OCI-LY3 (cell line): Measurements from ENCODE around the gene STRIP2.

ENCODE experiments used
- H2AFZ ChIP-seq: fragments of 200-600, 300-600 bp; shearing (Covaris generic); 2 replicates; pipeline ENCODE4 v1.6.0; 2014; ENCODE audit warnings: antibody characterized with exemption, low read depth, low read length
- H3K27ac ChIP-seq: fragments of 200-600, 300-600 bp; sonication (generic); 2 replicates; pipeline ENCODE4 v1.5.1; 2014; ENCODE audit warnings: mild to moderate bottlenecking, low read length, moderate library complexity, mixed read lengths
- H3K27me3 ChIP-seq: fragments of 200-600, 300-600 bp; sonication (generic); 2 replicates; pipeline ENCODE4 v1.6.1; 2014; ENCODE audit warnings: low read depth, low read length, mixed read lengths
- H3K36me3 ChIP-seq: fragments of 200-600, 300-600 bp; sonication (generic); replicated peaks from 2 replicates; pipeline ENCODE3; 2014; ENCODE audit warnings: low read depth, low read length, mixed read lengths
- H3K4me1 ChIP-seq: fragments of 300-600, 200-600 bp; sonication (generic); 2 replicates; pipeline ENCODE4 v1.6.1; 2014; ENCODE audit warnings: low read length, mixed read lengths
- H3K4me2 ChIP-seq: fragments of 200-600, 300-600 bp; sonication (generic); 2 replicates; pipeline ENCODE4 v1.6.1; 2014; ENCODE audit warnings: low read length, mixed read lengths
- H3K4me3 ChIP-seq: fragments of 300-600, 200-600 bp; sonication (generic); 2 replicates; pipeline ENCODE4 v1.5.1; 2014; ENCODE audit warnings: antibody characterized with exemption, mild to moderate bottlenecking, low read length, moderate library complexity
- H3K79me2 ChIP-seq: fragments of 300-600, 200-600 bp; shearing (Covaris generic); 2 replicates; pipeline ENCODE4 v1.6.1; 2014; ENCODE audit warnings: mild to moderate bottlenecking, low read length, mixed read lengths
- H3K9ac ChIP-seq: fragments of 300-600, 200-600 bp; shearing (Covaris generic); 2 replicates; pipeline ENCODE4 v1.6.0; 2014; ENCODE audit warnings: mild to moderate bottlenecking, low read length, moderate library complexity
- H3K9me3 ChIP-seq: fragments of 200-600, 300-600 bp; shearing (Covaris generic); 2 replicates; pipeline ENCODE4 v1.6.1; 2014; ENCODE audit warnings: low read length, mixed read lengths; ENCODE audit not compliant: insufficient read depth
- H4K20me1 ChIP-seq: fragments of 200-600, 300-600 bp; sonication (generic); 2 replicates; pipeline ENCODE4 v1.6.1; 2016; ENCODE audit warnings: low read length, mixed read lengths; ENCODE audit not compliant: insufficient read depth
- EZH2phosphoT487 ChIP-seq: fragments of 200-600 bp; shearing (Covaris generic); IDR thresholded peaks from 2 replicates; pipeline ENCODE4 v1.6.1; 2018; ENCODE audit warnings: antibody characterized with exemption, mixed run types, low read depth
- TF ChIP-seq, protein P1 (sequence below): fragments of 200-600, 300-600 bp; sonication (generic); IDR thresholded peaks from 2 replicates; pipeline ENCODE4 v1.5.1; 2014; ENCODE audit warnings: antibody characterized with exemption, low read length, low read depth

Gene STRIP2

DNA sequence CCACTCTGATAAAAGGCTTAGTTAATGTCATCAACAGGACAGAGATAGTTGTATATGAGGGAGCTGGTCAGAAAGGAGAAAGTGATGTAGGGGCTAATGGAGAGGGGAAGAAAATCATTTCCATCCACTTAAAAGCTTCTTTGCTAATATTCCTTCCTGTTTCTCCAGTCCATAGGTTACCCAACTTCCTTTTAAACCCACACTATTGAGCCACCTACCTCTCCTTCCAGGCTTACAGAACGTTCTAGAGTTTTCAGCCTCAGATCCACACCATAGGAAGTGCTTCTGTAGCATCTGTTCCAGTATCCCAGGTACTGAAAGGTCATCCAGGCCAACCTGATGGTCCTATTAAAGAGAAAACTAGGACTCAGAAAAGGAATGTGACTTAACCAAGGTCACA, 28.2 kb downstream of the STRIP2 start:
- H3K36me3 ChIP-seq, result peaks cover 6% of the 10 kb centered on the region

DNA sequence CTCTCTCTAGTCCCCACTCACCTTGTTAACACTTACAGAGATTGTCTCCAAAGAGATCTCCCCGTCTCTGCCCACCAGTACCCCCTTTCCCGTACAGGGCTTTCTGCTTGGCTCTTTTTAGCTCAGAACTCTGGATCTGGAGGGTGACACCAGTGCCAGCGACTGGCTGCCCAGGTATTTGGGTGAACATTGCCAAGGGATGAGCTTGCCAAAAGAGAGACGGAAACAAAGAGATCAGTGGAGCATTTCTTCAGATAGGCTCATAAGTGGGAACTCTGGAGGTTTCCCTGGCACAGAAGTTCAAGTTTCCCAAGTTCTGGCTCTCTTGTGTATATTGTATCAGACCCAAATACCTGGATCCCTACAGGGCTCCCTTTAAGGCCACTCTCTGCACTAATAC, 30.0 kb downstream of the STRIP2 start:
- peaks cover 4% of the 10 kb centered on the region for H3K36me3 ChIP-seq
- H2AFZ ChIP-seq, result no peak overlapping the region
- no peaks in the 10 kb centered on the region for H3K9me3 ChIP-seq
- no peak overlapping the region for H3K4me3 ChIP-seq
- no peak overlapping the region for H3K27ac ChIP-seq
- TF ChIP-seq, protein P1, sequence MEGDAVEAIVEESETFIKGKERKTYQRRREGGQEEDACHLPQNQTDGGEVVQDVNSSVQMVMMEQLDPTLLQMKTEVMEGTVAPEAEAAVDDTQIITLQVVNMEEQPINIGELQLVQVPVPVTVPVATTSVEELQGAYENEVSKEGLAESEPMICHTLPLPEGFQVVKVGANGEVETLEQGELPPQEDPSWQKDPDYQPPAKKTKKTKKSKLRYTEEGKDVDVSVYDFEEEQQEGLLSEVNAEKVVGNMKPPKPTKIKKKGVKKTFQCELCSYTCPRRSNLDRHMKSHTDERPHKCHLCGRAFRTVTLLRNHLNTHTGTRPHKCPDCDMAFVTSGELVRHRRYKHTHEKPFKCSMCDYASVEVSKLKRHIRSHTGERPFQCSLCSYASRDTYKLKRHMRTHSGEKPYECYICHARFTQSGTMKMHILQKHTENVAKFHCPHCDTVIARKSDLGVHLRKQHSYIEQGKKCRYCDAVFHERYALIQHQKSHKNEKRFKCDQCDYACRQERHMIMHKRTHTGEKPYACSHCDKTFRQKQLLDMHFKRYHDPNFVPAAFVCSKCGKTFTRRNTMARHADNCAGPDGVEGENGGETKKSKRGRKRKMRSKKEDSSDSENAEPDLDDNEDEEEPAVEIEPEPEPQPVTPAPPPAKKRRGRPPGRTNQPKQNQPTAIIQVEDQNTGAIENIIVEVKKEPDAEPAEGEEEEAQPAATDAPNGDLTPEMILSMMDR, result no peak
- no peak for TF ChIP-seq EZH2phosphoT487
- H3K4me1 ChIP-seq, result no peaks in the 10 kb centered on the region
- H3K4me2 ChIP-seq, result no peak overlapping the region
- no peak overlapping the region for H3K9ac ChIP-seq
- no peaks in the 10 kb centered on the region for H3K27me3 ChIP-seq
- H3K79me2 ChIP-seq, result no peaks in the 10 kb centered on the region
- H4K20me1 ChIP-seq, result no peaks in the 10 kb centered on the region

More for the DNA sequence above, 28.2 kb downstream of the STRIP2 start:
- H3K9ac ChIP-seq, result no peak overlapping the region
- H3K27ac ChIP-seq, result no peak overlapping the region
- H3K9me3 ChIP-seq, result no peaks in the 10 kb centered on the region
- H3K27me3 ChIP-seq, result no peaks in the 10 kb centered on the region
- H3K4me1 ChIP-seq, result no peaks in the 10 kb centered on the region
- no peak overlapping the region for H3K4me3 ChIP-seq
- H2AFZ ChIP-seq, result no peak overlapping the region
- no peaks in the 10 kb centered on the region for H4K20me1 ChIP-seq
- no peaks in the 10 kb centered on the region for H3K79me2 ChIP-seq
- no peak for TF ChIP-seq EZH2phosphoT487
- TF ChIP-seq, protein P1, result no peak
- H3K4me2 ChIP-seq, result no peak overlapping the region

DNA sequence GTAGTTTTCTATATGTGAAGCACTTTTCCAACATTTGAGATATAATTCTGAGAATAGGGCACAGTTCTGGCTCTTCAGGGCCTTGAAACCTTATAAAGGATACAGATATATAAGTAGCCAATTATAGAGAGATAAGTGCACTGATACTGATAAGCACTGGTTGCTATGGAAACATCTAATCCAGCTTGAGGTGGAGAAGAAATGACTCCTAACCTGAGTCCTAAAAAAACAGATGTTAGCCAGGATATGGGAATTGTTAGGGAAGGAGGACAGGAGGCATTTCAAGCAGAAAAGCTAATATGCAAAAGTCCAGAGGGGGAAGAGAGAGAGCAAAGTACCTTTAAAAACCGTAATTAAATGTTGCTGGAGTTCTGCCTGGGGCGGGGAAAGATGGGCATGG, 30.8 kb downstream of the STRIP2 start:
- Histone ChIP-seq H3K4me2 (no peak overlapping the region), H3K27me3 (no peaks in the 10 kb centered on the region), H3K4me1 (no peaks in the 10 kb centered on the region), H3K4me3 (no peak overlapping the region), H4K20me1 (no peaks in the 10 kb centered on the region), H3K36me3 (peaks cover under 1% of the 10 kb centered on the region), H3K9ac (no peak overlapping the region), H2AFZ (no peak overlapping the region), H3K9me3 (no peaks in the 10 kb centered on the region), H3K27ac (no peak overlapping the region), H3K79me2 (no peaks in the 10 kb centered on the region)
- TF ChIP-seq EZH2phosphoT487, result no peak
- TF ChIP-seq, protein P1, result no peak

DNA sequence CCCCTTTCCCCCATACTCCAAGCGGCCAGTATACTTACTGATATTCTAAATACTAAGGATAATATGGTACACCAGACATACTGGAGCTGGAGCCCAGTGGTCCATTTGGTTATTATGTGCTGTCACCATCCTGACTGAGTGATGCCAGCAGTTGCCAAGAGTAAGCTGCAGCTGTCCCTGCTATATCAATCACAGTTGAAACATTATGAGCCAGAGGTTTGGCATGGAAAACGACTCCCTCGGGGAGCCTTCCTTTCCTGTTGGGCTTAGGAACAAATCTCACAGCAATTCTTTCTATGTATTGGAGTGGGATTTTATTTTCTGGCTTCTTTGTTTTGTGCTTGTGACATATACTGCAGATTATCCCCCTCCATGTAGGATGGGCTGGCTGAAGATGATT, 32.6 kb downstream of the STRIP2 start:
- Histone ChIP-seq H3K27me3 (no peaks in the 10 kb centered on the region), H3K9ac (no peak overlapping the region), H3K9me3 (no peaks in the 10 kb centered on the region), H3K36me3 (no peaks in the 10 kb centered on the region), H3K79me2 (no peaks in the 10 kb centered on the region), H3K4me2 (no peak overlapping the region), H3K27ac (no peak overlapping the region), H2AFZ (no peak overlapping the region), H3K4me1 (no peaks in the 10 kb centered on the region), H4K20me1 (no peaks in the 10 kb centered on the region), H3K4me3 (no peak overlapping the region)
- TF ChIP-seq, protein P1, result no peak
